ENCODE data around the gene UHRF1.

Gene UHRF1

DNA sequence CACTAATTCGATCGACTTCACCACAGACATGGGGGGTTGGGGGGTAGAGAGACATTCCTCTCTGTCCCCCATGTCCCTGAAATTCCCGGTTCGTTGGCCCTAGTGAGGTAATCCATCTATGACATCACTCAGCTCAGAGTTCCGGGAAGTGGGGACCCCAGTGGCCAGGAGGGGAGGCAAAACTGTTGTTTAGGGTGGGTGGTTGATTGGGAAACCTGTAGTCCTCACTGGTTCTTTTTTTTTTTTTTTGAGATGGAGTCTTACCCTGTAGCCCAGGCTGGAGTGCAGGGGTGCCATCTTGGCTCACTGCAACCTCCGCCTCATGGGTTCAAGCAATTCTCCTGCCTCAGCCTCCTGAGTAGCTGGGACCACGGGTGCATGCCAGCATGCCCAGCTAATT, 6.5 kb upstream of the UHRF1 start, which contains the start of gene ARRDC5:
TSS of gene ARRDC5 (minus strand) at position 101 of the 400 bp plus-strand sequence. CDS start at position 30, 71 bp downstream.
- no peak for DNase-seq

GRCh38 chr19:4904481-4904880, 4.8 kb upstream of the UHRF1 start:
- no peak for DNase-seq

- DNase-seq = no peak
These were observed 2.3 kb upstream of the UHRF1 start for GRCh38 chr19:4906963-4907362.

DNA sequence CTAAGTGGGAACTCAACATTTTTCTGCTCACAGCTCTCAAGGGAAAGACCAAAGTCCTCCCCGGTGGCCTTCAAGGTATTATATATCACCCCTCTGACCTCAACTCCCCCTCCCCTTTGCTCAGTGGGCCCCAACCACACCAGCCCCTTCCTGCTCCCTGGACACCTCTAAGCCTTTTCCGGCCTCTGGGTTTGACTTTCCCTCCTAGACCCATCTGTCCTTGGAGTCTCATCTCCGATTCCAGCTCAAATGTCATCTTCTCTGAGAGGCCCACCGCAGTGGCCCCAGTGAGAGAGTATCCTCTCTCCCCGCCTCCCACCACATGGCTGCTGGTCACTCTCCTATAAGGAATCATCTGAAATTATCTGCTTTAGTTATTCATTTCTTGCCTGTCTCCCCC, 941 bp upstream of the UHRF1 start:
- DNase-seq = no peak

DNA sequence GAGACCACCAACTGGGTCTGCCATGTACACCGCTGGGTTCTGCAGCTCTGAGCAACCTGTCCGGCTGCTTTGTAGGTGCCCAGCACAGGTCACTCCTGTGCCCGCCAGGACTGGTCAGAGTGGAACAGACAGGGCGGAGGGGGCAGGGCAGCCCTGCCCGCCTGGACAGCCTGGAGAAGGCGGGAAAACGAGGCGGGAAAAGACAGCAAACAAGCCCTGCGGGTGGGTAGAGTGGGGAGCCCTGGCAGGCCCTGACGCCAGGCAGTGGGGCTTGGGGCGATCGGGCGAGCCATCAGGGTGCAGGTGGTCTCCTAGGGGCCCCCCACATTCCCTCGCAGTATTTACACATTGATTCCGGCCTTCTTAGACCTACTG, 533 bp upstream of the UHRF1 start:
- DNase-seq = no peak

- DNase-seq = peak in 1 of 2 experiments; percentile 34
These were observed 744 bp downstream of the UHRF1 start for GRCh38 chr19:4909897-4910593.

DNA sequence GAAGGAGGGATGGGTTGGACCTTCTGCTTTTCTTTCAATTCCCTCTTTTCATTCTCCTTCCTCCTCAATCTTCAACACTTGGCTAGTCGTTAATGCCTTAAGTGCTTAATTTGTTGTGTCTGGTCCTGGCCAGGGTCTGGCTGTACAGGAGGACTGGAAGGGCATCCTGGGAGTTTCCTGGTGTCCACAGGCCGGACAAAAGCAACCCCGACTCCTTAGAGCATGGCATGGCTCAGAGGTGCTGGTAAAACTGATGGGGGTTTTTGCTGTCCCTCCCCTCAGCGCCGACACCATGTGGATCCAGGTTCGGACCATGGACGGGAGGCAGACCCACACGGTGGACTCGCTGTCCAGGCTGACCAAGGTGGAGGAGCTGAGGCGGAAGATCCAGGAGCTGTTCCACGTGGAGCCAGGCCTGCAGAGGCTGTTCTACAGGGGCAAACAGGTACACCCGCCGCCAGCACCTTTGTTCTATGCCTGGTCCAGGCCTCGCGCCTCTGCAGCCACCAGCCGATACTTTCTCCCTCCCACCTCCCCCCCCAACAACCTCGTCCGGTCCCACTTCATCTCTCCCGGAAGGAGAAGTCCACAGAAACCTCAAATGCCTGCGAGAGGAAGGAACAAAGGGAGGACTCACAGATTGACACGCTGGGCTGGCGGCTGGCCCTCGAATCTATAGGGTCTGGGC, 1.4 kb downstream of the UHRF1 start:
- no peak for DNase-seq

- no peak for DNase-seq
These were observed 2.0 kb downstream of the UHRF1 start for GRCh38 chr19:4911314-4911713.

- DNase-seq = no peak
These were observed 2.7 kb downstream of the UHRF1 start for GRCh38 chr19:4911786-4912672.

DNA sequence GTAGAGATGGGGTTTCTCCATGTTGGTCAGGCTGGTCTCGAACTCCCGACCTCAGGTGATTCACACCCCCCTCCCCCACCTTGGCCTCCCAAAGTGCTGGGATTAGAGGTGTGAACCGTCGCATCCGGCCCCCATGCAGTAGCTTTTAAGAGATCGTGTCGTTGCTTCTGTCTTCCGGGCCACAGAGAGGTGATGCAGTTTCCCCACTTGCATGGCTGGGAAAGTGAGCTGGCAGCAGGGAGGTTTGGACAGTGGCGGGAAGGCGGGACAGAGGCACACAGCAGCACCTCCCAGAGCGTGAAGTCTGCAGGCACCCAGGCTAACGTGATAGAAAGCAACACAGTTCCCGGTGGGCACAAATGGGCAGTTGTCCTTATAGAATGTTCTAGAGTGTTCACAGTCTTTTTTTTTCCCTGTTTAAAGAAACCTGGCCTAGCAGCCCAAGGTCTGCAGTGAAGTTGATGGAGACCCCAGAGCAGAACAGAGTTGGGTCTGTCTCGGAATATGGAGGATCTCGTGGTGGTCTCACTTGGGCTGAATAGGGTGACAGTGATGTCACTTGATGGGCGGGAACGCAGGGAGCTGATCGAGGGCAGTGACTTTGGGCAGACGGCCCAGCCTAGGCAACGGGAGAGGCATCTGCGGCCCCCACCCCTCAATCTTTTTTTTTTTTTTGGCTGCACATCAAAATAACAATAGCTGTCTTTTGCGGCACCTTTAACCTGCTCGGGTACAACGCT, 4.9 kb downstream of the UHRF1 start:
- no peak for DNase-seq

DNA sequence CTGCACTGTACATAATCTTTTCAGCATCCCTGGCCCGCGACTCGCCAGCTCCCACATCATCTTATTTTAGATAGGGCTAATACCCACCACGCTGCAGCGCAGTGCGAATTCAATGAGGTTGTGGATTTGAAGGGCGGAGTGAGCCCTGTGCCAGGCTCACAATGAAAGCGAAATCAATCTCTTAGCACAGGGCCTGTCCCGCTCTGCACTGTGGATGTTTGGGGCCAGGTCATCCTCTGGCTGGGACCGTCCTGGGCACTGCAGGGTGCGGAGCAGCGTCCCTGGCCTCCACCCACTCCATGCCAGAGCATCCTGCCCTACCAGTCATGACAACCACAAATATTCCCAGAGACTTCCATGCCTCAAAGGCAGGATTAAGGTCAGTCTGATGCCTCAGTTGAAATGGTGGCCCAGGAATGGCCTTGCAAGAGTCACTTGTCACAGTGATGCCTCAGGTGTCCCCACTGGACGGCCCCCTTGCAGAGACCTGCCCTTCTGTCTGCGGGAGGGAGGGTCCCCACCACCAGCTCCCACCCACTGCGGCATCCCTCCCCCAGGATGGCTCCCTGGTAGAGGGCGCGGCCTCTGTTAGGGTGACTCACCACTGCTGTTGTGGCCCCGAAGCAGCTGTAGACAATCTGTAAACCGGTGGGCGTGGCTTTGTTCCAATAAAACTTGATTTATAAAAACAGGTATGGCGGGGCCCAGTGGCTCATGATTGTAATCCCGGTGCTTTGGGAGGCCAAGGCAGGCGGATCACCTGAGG, 5.6 kb downstream of the UHRF1 start:
- DNase-seq = no peak

- no peak for DNase-seq
These were observed 7.2 kb downstream of the UHRF1 start for GRCh38 chr19:4916292-4917082.

DNA sequence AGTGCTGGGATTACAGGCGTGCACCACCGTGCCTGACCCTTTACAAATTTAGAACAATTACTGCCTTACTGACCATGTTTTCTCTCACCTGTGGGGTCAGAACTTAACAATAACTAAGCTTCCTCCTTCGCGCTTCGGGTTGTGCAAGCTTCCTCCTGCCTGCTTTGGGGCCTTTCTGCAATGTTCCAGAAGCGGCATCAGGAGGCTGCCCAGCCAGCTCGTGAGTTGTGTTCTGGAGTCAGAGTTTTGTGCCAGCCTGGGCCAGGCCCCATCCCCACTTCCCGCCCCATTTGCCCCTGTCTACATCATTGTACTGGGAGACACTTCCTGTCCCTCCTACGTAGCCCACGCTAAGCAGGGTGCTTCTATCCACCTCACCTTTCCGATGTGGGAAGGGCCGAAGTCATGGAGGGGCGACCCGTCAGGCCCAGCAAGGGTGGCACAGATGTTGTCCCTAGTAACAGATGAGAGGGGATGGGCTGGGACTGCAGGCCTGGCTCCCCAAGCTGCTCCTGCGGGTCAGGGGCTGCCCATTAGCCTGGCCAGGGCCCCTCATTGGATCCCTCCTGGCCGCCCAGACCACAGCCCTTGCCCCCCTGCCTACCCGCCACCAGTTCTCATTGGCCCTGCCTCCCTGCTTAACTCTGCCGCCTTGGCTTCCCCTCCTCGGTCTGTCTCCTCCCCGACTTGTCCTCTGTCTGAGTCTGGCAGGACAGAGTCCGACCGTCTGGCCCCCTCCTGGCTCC, 13.4 kb downstream of the UHRF1 start:
- no peak for DNase-seq

- DNase-seq = no peak
These were observed 14.0 kb downstream of the UHRF1 start for GRCh38 chr19:4923276-4923747.

GRCh38 chr19:4929186-4929585, 19.9 kb downstream of the UHRF1 start:
- DNase-seq = no peak

DNA sequence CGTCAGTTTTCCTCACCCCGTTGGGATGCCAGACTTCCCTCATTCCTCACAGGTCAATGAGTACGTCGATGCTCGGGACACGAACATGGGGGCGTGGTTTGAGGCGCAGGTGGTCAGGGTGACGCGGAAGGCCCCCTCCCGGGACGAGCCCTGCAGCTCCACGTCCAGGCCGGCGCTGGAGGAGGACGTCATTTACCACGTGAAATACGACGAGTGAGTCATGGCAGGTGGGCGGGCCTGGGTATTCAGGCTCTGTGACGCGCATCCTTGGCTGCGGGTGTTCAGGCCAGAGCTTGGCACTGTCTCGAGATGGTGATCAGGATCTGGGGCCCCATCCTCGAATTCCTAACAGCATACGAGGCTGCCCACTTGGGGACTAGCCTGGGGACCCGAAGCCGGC, 21.4 kb downstream of the UHRF1 start:
- DNase-seq = no peak

DNA sequence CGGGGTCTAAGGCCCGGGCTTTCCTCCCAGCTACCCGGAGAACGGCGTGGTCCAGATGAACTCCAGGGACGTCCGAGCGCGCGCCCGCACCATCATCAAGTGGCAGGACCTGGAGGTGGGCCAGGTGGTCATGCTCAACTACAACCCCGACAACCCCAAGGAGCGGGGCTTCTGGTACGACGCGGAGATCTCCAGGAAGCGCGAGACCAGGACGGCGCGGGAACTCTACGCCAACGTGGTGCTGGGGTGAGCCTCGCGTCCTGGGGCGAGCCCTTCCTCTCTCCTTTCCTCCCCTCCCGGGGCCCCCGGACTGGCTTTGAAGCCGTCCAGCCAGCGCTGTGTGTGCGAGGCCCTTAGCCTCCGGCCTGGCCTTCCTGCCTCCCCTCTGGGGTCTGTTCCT, 23.4 kb downstream of the UHRF1 start:
- DNase-seq = no peak

DNA sequence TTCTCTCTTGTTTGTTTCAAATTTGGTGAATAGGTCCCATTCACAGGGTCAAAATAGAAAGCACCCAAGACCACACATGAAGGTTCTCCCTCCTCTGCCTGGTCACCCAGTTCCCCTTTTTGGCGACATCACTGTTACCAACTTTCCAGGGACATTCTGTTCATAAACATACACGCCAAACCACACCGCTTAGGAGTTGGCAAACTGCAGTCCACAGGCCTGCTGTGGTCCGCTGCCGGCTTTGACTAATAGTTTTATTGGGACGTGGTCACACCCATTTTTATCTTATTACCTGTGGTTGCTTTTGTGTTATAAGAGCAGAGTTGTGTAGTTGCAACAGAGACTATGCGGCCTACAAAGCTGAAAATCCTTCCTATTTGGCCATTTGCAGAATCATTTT, 24.2 kb downstream of the UHRF1 start:
- no peak for DNase-seq

- DNase-seq = no peak
These were observed 26.1 kb downstream of the UHRF1 start for GRCh38 chr19:4935444-4935843.

GRCh38 chr19:4937060-4937459, 27.8 kb downstream of the UHRF1 start:
- DNase-seq = no peak

Measured in cerebellar nuclear complex (tissue), 1 donor.